HUES64 (cell line): ENCODE data around the gene CCT4. TPM values are rescaled to one million over a fixed set of nuclear protein-coding genes. Genes with fewer than 3 reads are reported as not detected.
"Not testable (repeated sequence)": the region's sequence is repeated elsewhere in the genome, so short reads cannot be mapped to it uniquely, and the experiment has no call there.

Experiments
- H3K27ac ChIP-seq: 2 replicates; pipeline ENCODE4 v1.7.0; 2013; ENCODE audit warnings: low read depth, low read length, inconsistent platforms
- H3K27me3 ChIP-seq: 2 replicates; pipeline ENCODE4 v1.6.1; 2013; ENCODE audit warnings: mild to moderate bottlenecking, low read length; ENCODE audit not compliant: insufficient read depth
- H3K36me3 ChIP-seq: 2 replicates; pipeline ENCODE4 v1.6.1; 2013; ENCODE audit warnings: mild to moderate bottlenecking, low read length; ENCODE audit not compliant: insufficient read depth
- H3K4me1 ChIP-seq: 2 replicates; pipeline ENCODE4 v1.6.1; 2013; ENCODE audit warnings: mild to moderate bottlenecking, low read length, moderate library complexity; ENCODE audit not compliant: insufficient read depth
- H3K4me3 ChIP-seq: 2 replicates; pipeline ENCODE4 v1.5.1; 2013; ENCODE audit warnings: mild to moderate bottlenecking, low read length, moderate library complexity
- H3K9ac ChIP-seq: 2 replicates; pipeline ENCODE4 v1.6.1; 2013; ENCODE audit warnings: mild to moderate bottlenecking, low read depth, low read length
- H3K9me3 ChIP-seq: 2 replicates; pipeline ENCODE4 v1.6.1; 2013; ENCODE audit warnings: low read depth, low read length; ENCODE audit not compliant: insufficient read depth
- WGBS: fragments of 150-250, 120-280 bp; methylation state at CpG from one replicate; pipeline ENCODE4 v1.1.7; 2013; ENCODE audit warnings: missing lambda C conversion rate; 5-methylcytosine and 5-hydroxymethylcytosine counted together
- polyA plus RNA-seq, 2 experiments: library from polyadenylated mRNA; stranded (reverse); fragments of 50-300 nt; gene quantifications; one replicate each; pipeline ENCODE4 v1.2.3, GENCODE V29; 2013

The CCT4 gene, protein sequence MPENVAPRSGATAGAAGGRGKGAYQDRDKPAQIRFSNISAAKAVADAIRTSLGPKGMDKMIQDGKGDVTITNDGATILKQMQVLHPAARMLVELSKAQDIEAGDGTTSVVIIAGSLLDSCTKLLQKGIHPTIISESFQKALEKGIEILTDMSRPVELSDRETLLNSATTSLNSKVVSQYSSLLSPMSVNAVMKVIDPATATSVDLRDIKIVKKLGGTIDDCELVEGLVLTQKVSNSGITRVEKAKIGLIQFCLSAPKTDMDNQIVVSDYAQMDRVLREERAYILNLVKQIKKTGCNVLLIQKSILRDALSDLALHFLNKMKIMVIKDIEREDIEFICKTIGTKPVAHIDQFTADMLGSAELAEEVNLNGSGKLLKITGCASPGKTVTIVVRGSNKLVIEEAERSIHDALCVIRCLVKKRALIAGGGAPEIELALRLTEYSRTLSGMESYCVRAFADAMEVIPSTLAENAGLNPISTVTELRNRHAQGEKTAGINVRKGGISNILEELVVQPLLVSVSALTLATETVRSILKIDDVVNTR
- polyA plus RNA-seq (2013, experiment 1 of 2) = 246 TPM
- polyA plus RNA-seq (2013, experiment 2 of 2) = 259 TPM

DNA sequence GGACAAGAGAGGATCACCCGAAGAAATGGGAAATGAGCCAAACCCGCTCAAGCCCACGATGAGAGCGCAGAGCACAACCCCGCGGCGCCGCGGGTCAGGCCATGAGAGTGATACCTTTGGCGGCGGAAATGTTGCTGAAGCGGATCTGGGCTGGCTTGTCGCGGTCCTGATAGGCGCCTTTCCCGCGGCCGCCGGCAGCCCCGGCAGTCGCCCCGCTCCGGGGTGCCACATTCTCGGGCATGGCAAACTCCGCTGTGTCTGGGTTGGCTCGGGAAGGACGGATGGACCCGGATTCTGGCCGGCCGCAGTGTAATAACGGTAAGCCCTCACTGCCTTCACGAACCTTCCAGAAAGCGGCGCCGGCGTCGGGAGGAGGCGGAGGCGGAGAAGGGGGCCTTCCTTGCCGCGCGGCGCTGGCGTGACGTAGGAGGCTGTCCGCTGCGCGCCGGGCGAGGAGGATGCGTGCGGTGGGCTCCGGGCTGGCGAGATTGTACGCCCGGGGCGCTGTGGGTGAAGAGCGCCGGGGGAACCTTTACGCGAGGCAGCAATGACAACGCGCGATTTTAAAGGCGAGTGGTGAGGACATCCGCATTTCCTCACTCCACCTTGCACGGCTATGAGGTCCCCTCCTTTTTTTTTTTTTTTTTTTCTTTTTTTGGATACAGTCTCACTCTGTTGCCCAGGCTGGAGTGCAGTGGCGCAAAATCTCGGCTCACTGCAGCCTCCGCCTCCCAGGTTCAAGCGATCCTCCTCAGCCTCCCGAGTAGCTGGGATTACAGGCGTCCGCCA is at the start of gene CCT4:
CCT4 (minus strand) TSS at position 390 of the 789 bp plus-strand sequence; CDS start at position 241, 149 bp downstream.
- H3K27ac ChIP-seq = peak within 1 kb of the TSS; percentile 91
- 2% methylated on average over 74 of the region's 74 CpGs for WGBS
- no peaks in the 10 kb centered on the region for H3K9me3 ChIP-seq
- peak within 1 kb of the TSS; percentile 96 for H3K4me3 ChIP-seq
- peak within 1 kb of the TSS; percentile 99 for H3K9ac ChIP-seq
- H3K4me1 ChIP-seq = no peaks in the 10 kb centered on the region
- H3K27me3 ChIP-seq = no peaks in the 10 kb centered on the region
- H3K36me3 ChIP-seq = peaks cover 29% of the 10 kb centered on the region

DNA sequence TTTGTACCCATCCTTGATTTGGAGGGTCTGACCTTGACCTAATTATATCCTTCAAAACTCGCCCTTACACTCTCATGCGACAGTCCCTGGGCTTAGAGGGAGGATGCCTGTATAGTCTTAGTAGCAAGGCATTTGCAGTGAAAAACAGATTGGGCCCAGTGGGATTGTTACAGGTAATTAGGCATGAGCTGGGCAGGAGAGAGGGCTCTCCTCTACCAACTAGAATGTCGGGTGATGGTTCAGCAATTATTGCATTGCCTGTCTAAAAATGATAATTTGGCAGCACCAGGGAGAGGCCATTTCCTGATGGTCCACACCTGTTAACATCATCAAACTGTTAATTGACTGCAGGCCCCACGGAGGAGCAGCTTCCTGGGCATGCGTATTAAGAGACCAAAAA is 49.4 kb upstream of the CCT4 start:
- WGBS = 92% methylated on average over 5 of the region's 5 CpGs
- Histone ChIP-seq H3K27me3 (no peaks in the 10 kb centered on the region), H3K9ac (no peak overlapping the region), H3K4me1 (no peaks in the 10 kb centered on the region), H3K4me3 (no peak overlapping the region), H3K36me3 (no peaks in the 10 kb centered on the region), H3K9me3 (no peaks in the 10 kb centered on the region), H3K27ac (no peak overlapping the region)

DNA sequence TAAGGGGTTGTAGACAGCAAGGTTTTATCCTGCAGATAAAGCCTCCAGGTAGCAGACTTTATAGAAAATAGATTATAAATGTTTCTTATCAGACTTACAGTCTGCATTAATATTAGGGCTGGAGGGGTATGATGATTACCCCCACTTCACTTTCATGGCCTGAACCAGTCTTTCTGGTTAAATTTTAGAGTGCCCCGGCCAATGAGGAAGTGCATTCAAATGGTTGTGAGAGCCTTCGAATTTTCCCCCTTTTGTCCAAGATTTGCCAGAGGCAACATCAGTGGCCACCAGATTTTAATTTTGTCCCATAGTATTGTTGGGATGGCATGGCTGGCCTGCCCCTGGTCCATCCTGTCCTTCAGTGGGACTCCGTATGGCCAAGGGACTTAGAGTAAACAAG is 48.6 kb upstream of the CCT4 start:
- Histone ChIP-seq H3K4me1 (no peaks in the 10 kb centered on the region), H3K9me3 (no peaks in the 10 kb centered on the region), H3K9ac (no peak overlapping the region), H3K4me3 (no peak overlapping the region), H3K36me3 (no peaks in the 10 kb centered on the region), H3K27ac (no peak overlapping the region), H3K27me3 (no peaks in the 10 kb centered on the region)
- 92% methylated on average over 3 of the region's 3 CpGs for WGBS

DNA sequence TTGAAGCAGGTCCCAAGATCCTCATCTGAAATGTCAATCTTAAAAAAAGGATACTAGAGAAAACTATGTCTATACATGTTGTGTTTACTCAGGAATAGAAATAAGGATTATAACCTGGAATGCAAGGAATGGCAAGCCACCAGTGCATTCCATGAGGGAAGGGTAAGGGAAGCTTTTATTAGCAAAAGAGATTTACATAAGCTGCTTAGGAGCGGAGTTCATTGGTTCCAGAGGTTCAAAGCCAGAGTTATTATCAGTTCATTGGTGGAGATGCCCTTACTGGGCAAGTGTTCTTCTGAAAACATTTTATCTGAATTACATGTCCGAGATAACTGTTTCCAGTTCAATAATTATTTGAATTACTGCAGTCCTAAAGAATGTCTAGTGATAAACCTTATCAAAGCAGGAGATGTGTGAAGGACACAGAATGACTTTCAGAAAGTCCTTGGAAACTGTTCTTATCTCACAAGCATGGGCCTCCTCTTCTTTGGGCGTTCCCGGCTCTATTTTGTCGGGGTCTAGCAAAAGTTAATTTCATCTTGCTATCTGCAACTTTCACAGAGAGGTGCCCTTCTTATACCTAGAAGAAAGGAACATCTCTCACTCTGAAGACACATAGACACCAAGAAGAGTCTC is 40.5 kb upstream of the CCT4 start:
- Histone ChIP-seq H3K9me3 (no peaks in the 10 kb centered on the region), H3K4me1 (peaks cover 19% of the 10 kb centered on the region), H3K27me3 (no peaks in the 10 kb centered on the region), H3K27ac (peak overlapping the region; percentile 42; the same call in 1 of the 2 replicates), H3K9ac (no peak overlapping the region), H3K36me3 (no peaks in the 10 kb centered on the region), H3K4me3 (no peak overlapping the region)
- 96% methylated on average over 5 of the region's 5 CpGs for WGBS

DNA sequence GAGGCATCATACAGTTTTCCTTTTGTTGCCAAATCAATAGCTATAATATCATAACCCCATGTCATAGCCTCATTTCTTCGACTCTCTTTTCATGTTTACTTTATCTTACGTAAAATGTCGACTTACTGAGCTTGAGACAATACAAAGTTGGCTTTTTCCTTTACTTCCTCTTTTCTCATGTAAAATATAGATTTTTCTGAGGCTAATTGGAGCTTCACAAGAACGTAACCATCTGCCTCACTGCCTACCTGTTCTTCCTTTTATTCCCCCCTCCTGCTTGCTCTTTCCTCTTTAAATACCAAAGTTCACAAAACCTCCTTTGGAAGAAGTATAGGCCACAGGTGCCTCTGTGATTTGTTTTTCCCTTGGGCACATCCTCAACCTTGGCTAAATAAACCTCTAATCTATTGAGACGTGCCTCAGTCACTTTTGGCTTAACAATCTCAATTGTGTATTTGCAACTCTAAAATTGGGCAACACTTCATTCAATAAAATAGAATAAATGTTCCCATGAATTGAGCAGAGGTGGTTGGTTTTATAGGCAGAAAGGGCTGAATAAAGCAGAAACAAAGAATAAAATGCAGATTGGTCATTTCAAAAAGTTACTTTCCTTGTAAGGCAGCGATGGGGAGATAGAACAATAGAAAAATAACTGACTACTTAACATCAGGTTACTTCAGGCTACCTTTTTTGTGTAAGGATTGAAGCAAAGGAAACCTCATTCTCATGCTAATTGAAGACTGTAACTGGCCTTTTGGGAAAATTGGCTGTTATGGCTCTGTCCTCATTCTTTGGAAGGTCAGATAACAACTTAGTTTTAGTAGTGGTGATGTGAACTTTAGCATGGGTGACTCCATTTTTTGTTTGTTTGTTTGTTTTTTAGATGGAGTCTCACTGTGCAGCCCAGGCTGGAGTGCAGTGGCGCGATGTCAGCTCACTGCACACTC is 38.3 kb upstream of the CCT4 start:
- peaks cover 19% of the 10 kb centered on the region for H3K4me1 ChIP-seq
- H3K27me3 ChIP-seq = no peaks in the 10 kb centered on the region
- H3K4me3 ChIP-seq = no peak overlapping the region
- H3K9me3 ChIP-seq = no peaks in the 10 kb centered on the region
- no peak overlapping the region for H3K9ac ChIP-seq
- H3K36me3 ChIP-seq = no peaks in the 10 kb centered on the region
- 93% methylated on average over 7 of the region's 8 CpGs for WGBS
- H3K27ac ChIP-seq = peak overlapping the region; percentile 64; the same call in 1 of the 2 replicates

DNA sequence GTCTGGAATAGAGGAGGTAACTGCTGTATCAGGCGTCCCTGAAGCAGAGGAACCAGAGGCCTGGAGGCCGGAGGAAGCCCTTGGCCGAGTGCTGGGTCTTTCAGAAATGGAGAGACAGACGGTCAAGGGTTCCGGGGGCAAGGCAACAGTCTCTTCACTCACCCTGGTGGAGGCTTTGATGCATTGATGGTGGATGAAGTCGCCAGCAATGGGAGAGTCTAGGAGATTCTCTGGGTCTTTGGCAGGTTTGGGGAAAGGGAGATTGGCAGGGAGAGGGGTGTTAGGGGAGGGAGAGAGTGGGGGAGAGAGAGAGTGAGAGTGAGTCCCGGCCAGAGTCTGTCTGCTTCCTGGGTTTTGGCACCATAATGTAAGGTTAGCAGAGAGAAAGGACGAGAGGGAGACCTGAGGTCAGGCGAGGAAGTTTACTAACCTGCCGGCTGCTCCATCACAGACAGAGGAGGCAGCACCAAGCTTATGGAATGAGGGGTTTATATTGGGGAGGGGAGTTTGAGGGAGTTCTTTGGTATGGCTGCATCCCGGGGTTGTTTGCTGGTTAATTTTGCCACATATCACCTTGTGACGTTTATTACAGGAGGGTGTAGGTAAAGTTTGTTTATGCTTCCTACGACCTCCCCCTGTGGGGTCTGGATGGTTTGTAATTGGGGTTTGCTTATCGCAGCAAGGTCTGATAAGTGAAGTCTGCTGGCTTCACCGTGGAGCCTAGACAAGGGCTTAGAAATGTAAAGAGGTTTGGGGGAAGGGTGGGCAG is 36.6 kb upstream of the CCT4 start:
- Histone ChIP-seq H3K27ac (no peak overlapping the region; the same call in 1 of the 2 replicates), H3K9ac (no peak overlapping the region), H3K9me3 (no peaks in the 10 kb centered on the region), H3K4me3 (no peak overlapping the region), H3K27me3 (no peaks in the 10 kb centered on the region), H3K36me3 (no peaks in the 10 kb centered on the region), H3K4me1 (peaks cover 19% of the 10 kb centered on the region)
- 83% methylated on average over 15 of the region's 15 CpGs for WGBS

DNA sequence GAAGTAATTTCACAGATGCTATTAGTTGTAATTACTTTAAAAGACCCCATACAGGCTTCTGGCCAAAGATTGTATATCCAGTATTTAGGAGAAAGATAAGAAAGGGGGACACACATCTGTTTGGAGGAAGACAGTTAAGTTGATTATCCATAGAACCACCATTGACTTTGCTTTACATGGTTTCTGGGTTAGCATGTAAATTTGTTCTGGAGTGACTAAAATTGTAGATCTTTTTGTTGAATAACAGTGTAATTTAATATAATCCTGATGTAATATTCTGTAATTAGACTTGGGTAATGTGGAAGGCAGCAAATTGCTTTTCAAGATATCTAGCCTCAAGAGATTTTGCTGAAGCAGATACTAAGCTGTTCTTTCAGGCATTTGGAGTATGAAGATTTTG is 34.3 kb upstream of the CCT4 start:
- no peaks in the 10 kb centered on the region for H3K9me3 ChIP-seq
- H3K27ac ChIP-seq = no peak overlapping the region

DNA sequence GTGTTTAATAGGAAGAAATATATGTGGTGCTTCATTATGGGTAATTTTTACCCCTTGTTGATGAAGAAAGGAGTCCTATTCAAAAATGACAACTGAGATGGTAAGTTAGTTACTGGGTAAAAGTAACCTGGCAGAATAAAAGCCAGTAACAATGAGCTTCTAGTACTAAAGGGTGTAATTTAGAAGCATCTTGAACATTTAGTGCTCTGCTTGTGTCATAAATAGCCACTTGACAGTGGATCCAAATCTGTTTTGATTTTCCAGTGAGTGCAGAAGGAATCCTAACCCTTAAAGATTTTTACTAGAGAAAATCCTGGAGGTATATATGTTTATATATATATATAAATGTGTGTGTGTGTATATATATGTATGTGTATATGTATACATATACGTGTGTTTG is 32.1 kb upstream of the CCT4 start:
- no peaks in the 10 kb centered on the region for H3K9me3 ChIP-seq
- no peak overlapping the region for H3K27ac ChIP-seq
- H3K4me3 ChIP-seq = no peak overlapping the region
- no peak overlapping the region for H3K9ac ChIP-seq
- H3K36me3 ChIP-seq = no peaks in the 10 kb centered on the region
- no peaks in the 10 kb centered on the region for H3K27me3 ChIP-seq
- peaks cover 2% of the 10 kb centered on the region; the same call in 1 of the 2 replicates for H3K4me1 ChIP-seq
- WGBS = no CpG with 5 or more reads among the region's 1 CpG

More for the DNA sequence above, 34.3 kb upstream of the CCT4 start:
- Histone ChIP-seq H3K4me1 (peaks cover 11% of the 10 kb centered on the region; the same call in 1 of the 2 replicates), H3K27me3 (no peaks in the 10 kb centered on the region), H3K36me3 (no peaks in the 10 kb centered on the region), H3K9ac (no peak overlapping the region), H3K4me3 (no peak overlapping the region)

DNA sequence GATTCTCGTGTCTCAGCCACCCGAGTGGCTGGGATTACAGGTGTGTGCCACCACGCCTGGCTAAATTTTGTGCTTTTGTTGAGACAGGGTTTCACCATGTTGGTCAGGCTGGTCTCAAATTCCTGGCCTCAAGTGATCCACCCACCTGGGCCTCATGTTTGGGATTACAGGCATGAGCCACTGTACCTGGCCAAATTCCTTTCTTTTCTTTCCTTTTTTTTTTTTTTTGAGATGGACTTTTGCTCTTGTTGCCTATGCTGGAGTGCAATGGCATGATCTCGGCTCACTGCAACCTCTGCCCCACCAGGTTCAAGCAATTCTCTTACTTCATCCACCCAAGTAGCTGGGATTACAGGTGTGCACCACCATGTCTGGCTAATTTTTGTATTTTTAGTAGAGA is 26.3 kb upstream of the CCT4 start:
- not testable (repeated sequence) for H3K27ac ChIP-seq, H3K9ac ChIP-seq, H3K27me3 ChIP-seq, H3K4me1 ChIP-seq, H3K36me3 ChIP-seq, H3K9me3 ChIP-seq, H3K4me3 ChIP-seq
- 96% methylated on average over 4 of the region's 4 CpGs for WGBS

DNA sequence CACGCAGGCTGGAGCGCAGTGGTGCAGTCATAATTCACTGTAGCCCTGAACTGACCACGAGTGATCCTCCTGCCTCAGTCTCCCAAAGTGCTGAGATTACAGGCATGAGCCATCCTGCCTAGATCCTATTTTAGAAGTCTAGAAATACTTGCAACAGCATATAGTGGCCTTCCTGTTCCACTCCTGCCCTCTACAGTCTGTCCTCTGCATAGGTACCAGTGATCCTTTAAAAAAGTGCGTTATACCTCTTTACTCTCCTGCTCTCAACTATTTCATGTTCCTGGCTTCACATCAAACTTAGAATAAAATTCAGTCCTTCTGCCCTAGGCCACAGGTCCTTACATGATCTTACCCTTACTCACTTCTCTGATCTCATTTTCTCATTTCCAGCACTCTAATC is 23.1 kb upstream of the CCT4 start:
- 93% methylated on average over 4 of the region's 4 CpGs for WGBS
- H3K4me3 ChIP-seq = no peak overlapping the region
- no peak overlapping the region for H3K27ac ChIP-seq
- H3K9ac ChIP-seq = no peak overlapping the region
- H3K9me3 ChIP-seq = no peaks in the 10 kb centered on the region
- H3K27me3 ChIP-seq = no peaks in the 10 kb centered on the region
- no peaks in the 10 kb centered on the region for H3K4me1 ChIP-seq
- no peaks in the 10 kb centered on the region for H3K36me3 ChIP-seq
